NCI-H526 (cell line): ENCODE data around the gene GUCA1A.
"Not testable (repeated sequence)": the region's sequence is repeated elsewhere in the genome, so short reads cannot be mapped to it uniquely, and the experiment has no call there.

Experiments used
- DNase-seq, 2 experiments: peaks; one replicate each; lab custom pipeline; 2025; lab: John Stamatoyannopoulos, UW

GUCA1A gene

GRCh38 chr6:42147138-42147562 lies 26.0 kb upstream of the GUCA1A start:
- DNase-seq, result no peak

DNA sequence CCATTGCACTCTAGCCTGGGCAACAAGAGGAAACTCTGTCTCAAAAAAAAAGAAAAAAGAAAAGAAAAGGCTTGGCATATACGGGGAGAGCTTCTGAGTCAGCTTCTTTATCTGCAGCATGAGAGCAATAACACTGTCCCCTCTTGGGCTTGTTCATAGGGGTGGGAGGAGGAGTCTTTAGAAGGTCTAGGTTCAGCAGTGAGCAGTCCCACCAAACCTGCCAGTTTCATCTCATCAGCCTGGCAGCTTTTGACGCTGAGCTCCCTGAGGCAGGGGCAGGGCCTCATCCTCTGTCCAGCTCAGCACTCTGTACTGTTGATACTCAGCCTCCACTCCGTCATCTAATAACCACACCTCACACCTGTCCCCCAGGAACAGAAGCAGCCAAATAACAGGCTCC lies 25.1 kb upstream of the GUCA1A start:
- DNase-seq, result no peak

DNA sequence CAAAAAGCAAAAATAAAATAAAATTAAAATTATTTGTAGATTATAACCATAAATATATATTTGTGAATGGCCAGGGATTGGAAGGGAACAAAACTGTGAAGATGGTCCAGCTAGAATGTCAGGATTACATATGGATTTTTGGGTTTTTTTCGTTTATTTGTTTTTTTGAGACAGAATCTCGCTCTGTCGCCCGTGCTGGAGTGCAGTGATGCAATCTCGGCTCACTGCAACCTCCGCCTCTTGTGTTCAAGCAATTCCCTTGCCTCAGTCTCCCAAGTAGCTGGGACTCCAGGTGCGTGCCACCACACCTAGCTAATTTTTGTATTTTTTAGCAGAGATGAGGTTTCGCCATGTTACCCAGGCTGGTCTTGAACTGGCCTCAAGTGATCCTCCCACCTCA lies 22.9 kb upstream of the GUCA1A start:
- no peak for DNase-seq

DNA sequence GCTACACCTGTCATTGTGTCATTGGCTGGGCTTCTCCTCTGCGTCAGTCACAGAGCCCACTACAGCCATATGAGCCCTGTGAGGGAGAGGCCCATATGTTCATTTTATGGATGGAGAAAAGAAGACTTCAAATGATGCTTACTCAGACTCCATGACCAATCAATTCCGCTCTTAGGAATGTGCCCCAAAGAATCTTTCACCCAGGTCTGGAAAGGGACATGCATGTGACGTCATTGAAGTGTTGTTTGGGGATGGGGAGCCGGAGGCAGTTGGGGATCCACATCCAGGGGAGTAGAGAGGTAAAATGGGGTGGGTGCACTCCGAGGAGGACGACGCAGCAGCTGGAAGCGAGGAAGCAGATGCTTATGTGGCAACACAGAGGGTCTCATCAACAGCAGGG lies 21.1 kb upstream of the GUCA1A start:
- no peak for DNase-seq

DNA sequence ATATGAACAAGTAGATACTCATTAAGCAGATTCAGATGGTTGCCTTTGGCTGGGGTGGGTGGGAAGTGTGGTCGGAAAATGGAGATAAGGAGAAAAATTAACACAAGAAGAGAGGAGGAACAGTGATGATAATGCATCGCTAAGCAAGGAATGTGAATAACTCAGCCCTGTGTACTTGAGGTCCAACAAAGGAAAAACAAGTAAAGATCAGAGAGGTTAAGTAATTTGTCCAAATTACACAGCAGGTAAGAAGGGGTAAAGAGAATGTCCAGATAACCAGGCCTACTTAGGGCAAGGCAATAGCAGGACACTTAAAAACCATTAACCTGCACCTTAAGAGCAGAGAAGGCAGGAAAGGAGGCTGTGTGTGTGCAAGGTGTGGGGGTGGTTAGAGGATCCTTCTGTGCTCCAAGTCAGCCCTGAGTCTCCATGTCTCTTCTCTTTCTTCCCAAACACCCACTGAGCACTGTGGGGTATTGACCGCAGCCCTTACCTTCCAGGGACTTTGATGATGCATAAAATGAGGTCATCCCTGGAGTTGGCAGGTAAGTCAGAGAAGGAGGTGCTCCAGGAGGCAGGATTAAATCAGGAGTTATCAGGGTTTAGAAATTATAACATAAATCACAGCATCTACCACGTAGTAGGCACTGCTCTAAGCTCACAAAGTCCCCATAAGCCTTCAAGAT lies 20.5 kb upstream of the GUCA1A start:
- DNase-seq, result not testable (repeated sequence)

- no peak for DNase-seq
Observed at GRCh38 chr6:42153921-42154320, 19.2 kb upstream of the GUCA1A start.

- DNase-seq, result no peak
Observed at GRCh38 chr6:42154461-42155209, 18.5 kb upstream of the GUCA1A start.

DNA sequence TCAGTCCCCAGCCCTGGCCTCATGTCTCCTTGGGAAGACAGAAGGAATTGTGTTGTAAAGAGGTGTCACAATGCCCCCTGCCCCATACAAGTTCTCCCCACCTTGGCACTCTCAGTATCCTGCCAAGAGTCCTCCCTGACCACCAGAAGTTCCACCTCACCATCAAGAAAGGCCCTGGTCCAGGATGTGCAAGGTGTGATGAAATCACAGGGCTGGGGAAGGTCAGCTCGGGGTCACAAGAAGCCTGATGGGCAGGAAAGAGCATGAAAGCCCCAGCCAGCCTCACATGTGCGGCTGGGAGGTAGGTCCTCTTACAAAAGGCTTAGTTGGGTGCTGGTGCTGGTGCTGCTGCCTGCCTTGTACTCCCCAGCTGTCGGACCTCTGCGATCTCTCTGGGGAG lies 17.9 kb upstream of the GUCA1A start:
- no peak for DNase-seq

DNA sequence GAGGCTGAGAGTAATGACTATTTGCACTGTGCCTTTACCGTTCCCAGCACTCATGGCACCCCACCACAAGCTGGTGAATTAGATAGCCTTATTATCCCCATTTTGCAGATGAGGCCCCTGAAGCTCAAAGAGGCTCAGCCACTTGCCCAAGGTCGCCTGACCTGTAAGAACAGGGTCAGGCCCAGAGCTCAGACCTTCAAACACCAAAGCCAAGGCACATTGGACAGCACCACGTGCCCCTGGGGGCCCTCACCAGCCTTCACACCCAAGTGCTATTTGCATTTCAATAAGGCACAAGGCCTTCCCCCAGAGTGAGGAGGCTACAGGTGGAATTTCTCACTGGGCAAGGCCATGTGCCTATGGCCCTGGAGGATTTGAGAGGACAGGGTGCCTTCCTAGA lies 16.5 kb upstream of the GUCA1A start:
- DNase-seq, result no peak

- no peak for DNase-seq
Observed at GRCh38 chr6:42158011-42158410, 15.2 kb upstream of the GUCA1A start.

DNA sequence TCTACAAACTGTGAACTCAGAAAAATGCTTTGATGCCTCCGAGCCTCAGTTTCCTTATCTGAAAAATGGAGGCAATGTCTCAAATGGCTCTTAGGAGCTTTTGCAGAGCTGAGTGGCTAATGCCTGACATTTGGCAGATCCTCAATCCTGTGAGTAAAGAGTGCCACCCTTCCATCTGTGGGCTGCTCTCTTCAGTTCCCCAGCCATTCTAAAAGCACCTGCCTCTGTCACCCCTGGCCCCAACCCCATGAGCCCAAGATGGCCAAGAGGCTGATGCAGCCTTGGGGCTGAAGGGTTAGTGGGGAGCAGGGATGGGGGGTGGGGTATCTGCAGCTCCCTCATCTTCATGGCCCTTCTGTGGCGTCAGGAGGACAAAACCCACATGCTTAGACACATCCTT lies 14.5 kb upstream of the GUCA1A start:
- no peak for DNase-seq

GRCh38 chr6:42159431-42160024 lies 13.6 kb upstream of the GUCA1A start:
- no peak for DNase-seq

- DNase-seq, result no peak
Observed at GRCh38 chr6:42162384-42162783, 10.8 kb upstream of the GUCA1A start.

GRCh38 chr6:42162812-42163211 lies 10.4 kb upstream of the GUCA1A start:
- DNase-seq, result no peak

GRCh38 chr6:42163981-42164380 lies 9.2 kb upstream of the GUCA1A start:
- peak; percentile 14 to 36 for DNase-seq

DNA sequence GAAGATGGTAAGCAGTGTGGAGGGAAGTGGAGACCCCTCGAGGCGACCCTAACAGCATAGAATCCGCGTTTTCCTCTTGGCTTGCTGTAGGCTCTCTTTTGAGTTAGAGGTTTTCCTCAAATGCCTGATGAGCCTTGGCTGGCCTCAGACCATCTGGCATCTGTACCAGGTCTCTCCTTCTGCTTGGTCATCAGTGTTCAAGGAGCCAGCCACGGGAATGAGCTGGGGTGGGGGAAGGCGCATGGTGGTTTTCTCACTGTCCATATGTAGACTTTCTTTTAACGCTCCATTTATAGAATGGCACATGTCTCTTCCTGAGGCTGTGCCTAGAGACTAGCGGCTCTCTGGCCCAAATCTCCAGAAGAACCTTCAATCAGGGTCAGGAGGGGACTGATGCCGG lies 8.1 kb upstream of the GUCA1A start:
- no peak for DNase-seq

DNA sequence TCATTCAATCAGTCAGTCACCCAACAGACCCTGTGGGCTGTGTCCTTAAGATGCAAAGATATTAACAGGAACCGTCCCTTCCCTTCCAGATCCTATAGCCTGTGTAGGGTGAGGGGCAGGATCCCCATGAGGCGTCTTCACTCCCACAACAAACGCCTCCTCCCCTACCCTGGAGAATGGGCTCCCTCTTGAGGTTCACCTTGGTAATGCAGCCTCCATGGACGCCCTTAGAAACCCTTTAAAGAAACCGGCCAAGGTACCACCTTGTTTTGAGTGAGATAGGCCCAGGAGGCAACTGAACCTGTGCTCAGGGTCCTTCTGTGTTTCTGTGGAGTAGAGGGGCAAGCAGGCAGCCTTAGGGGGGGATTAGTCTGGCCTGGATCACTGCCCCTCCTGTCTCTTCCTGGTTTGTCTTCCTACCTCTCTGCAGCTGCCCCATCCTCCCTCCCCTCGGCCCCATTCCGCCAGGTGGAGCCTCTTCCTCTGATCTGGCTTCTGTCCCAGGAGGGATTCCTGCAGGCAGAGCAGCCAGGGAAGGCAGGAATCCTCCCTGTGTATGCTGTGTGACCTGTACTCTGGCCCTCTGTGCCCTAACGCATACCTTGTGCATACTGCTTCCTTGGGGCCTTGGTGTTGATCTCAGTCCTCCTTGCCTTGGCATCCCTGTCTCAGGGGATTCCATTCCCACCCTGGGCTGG lies 6.6 kb upstream of the GUCA1A start:
- peak; percentile 81 to 90 for DNase-seq

DNA sequence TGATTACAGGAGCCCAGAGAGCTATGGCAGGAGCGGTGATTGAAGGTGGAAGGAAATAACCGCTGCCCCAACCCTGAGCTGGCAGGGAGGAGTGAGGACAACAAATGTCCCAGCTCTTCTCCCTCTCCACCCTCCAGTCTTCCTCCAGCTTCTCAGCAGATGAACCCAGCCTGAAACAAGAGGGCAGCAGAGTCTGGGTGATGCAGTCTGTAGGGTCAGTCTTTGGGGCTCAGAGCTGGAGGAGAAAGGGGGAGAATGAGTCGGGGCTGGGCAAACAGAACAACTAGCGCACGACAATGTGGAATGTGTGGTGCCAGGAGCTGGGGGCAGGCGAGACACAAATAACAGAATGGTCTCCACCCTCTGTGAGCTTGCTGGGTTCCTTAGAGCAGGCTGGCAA lies 4.5 kb upstream of the GUCA1A start:
- DNase-seq, result no peak

- not testable (repeated sequence) for DNase-seq
Observed at GRCh38 chr6:42169780-42170179, 3.4 kb upstream of the GUCA1A start.

GRCh38 chr6:42171813-42172581 lies 1.2 kb upstream of the GUCA1A start:
- DNase-seq, result peak; percentile 68 to 87

DNA sequence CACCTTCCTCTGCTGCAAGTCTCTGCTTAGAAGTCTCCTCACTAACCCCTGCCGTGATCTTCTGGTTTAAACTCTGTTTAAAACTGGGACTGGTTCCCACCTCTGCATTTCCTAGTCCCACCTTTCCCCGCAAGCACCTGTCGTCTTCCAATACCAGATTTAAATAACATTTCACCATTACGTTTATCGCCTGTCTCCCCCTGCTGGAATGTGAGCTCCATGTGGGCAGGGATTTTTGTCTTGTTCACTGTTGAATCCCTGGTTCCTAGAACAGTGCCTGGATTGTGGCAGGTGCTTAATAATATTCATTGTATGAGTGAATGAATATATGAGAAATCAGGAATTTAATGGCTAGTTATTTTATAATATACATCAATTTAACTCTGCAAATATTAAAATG lies 2.7 kb downstream of the GUCA1A start:
- peak in 1 of 2 experiments; percentile 20 for DNase-seq

GRCh38 chr6:42176981-42177380 lies 3.8 kb downstream of the GUCA1A start:
- DNase-seq, result peak; percentile 63 to 77
